NCI-H526 (cell line): ENCODE results near the gene PODXL.

Experiments used
- DNase-seq, 2 experiments: peaks; one replicate each; lab custom pipeline; 2025; lab: John Stamatoyannopoulos, UW

PODXL gene

GRCh38 chr7:131556053-131556908 is at the start of gene PODXL:
PODXL (minus strand) TSS chr7:131556628; CDS start chr7:131556359, 269 bp downstream.
- DNase-seq = peak; percentile 43 to 88

GRCh38 chr7:131605280-131605878 is 49.0 kb upstream of the PODXL start:
- DNase-seq = no peak

GRCh38 chr7:131604841-131605279 is 48.4 kb upstream of the PODXL start:
- peak; percentile 18 to 75 for DNase-seq

DNA sequence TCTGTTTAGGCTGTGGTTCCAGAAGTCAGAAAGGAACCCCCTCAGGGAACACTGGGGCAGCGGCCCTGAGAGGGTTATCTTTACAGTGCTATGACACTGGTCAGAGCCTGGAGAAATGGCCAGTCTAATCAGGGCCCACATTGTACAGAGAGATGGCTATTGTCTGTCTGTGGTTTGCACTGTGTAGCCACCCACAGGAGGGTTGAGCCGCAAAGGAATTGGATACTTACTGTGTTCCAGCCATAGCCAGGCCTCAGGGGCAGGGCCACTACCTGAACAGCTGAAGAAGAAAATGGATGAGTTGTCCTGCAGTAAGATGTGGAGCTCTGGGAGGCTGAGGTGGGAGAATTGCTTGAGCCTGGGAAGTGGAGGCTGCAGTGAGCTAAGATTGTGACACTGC is 47.5 kb upstream of the PODXL start:
- DNase-seq = no peak

DNA sequence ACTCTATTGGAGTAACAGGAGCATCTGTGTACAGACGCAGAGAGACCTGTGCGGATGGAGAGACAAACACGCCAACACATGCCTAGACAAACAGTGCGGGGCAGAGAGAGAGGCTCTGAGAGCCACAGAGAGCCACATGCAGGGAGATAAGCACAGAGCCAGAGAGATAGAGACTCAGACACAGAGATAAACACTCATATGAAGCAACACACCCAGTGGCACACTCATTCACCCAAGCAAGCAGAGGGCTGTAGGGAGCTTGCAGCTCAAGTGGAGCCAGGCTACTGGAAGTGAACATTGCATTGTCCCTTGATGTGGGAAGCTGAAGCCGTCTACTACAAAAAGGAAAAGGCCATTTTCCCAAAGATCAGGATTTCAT is 46.6 kb upstream of the PODXL start:
- no peak for DNase-seq

GRCh38 chr7:131602304-131602993 is 46.0 kb upstream of the PODXL start:
- DNase-seq = no peak

DNA sequence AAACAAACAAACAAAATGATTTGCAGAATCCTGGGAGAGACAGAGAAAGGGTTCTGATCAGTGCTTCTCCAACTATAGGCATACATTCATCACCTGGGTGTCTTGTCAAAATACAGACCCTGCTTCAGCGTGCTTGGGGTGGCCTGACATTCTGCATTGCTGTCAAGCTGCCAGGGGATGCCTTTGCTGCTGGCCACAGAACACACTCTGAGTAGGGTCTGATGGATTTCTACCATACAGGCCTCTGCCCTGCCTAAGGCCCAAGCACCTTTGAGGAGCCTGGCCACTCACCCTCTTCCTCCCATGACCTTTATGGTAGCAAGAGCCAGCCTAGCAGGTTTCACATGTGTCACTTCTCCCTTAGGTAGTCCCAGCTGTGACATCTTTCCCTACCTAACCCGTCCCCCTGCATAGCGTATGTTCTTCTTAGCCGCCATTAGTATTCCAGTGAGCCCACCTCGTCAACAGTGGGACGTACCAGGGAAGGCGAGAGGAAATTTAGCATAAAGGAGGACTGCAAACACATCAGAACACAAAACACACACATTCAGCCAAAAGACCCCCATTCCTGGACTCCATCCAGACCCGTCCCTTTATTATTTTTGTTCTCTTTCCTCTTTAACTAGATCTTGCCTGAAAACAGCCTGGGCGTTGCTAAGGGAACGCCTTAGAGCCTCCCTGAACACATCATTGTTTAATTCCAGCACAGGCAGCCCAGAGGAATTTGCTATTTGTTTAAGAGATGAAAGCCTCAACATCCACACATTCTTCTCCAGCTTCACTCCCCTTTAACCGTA is 43.9 kb upstream of the PODXL start:
- no peak for DNase-seq

- no peak for DNase-seq
These were observed 40.4 kb upstream of the PODXL start for GRCh38 chr7:131596785-131597184.

- no peak for DNase-seq
These were observed 39.3 kb upstream of the PODXL start for GRCh38 chr7:131595699-131596098.

DNA sequence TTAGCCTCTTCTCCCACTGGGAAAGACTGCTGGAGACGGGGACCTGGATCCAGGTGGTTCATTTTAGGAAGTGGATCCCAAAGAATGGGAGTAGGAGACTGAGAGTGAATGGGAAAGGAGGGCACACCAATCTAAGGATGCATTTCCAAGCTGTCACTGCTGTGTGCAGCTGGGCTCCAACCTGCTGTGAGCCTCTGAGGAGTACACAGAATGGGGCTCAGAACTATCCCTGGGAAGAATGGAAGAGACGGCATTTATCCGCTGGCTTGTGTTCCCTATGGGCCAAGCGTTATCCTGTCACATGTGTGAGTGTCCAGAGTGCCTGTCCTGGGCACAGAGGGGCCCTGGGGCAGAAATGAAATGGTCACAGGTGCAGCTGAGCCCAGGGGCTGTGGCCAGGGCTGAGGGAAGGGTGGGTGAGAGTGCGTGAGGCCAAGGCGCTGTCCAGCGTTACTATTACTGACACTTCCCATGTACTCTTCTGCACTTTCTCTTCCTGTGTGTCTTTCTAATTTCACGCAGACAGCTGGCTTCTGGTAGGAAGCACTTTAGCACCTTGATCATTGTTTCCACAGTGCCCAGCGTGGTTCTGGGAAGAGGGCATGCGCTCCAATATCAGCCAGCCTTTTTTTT is 35.4 kb upstream of the PODXL start:
- DNase-seq = no peak

GRCh38 chr7:131587315-131587923 is 31.0 kb upstream of the PODXL start:
- DNase-seq = no peak

DNA sequence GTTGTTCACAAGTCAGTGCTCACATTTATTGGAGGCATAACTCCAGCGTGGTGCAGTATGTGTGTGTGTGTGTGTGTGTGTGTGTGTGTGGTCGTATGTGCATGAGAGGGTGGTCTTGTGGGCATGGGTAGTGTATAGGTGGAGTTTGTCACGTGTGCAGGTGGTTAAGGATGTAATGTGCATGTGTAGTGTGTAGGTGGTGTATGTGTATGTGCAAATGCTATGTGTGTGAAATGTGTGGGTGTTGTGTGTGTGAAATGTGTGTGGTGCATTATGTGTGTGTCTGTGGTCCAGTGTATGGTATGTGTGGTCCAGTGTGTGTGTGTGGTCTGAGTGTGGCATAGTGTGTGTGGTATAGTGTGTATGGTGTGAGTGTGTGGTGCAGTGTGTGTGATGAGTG is 30.3 kb upstream of the PODXL start:
- DNase-seq = no peak

DNA sequence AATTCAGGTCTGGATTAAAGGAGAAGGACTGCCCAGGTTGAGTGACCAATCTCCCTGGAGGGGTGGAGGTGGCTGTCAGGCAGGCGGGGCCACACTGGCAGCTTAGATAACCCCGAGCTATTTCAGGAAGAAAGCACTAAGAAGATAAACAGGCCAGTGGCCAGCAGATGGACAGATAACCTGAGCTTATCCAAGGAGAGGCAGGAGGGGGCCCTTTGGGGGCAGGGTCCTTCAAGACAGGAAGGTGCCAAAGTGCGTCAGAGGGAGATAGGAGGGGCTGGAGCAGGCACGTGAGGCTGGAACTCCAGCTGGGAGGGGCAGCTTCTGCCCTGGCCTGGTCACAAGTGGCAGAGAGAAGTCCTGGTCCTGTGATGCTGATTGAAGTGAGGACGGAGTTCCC is 29.8 kb upstream of the PODXL start:
- no peak for DNase-seq

GRCh38 chr7:131583430-131583829 is 27.0 kb upstream of the PODXL start:
- no peak for DNase-seq

- DNase-seq = no peak
These were observed 25.0 kb upstream of the PODXL start for GRCh38 chr7:131581241-131582051.

- DNase-seq = no peak
These were observed 22.2 kb upstream of the PODXL start for GRCh38 chr7:131578602-131579001.

DNA sequence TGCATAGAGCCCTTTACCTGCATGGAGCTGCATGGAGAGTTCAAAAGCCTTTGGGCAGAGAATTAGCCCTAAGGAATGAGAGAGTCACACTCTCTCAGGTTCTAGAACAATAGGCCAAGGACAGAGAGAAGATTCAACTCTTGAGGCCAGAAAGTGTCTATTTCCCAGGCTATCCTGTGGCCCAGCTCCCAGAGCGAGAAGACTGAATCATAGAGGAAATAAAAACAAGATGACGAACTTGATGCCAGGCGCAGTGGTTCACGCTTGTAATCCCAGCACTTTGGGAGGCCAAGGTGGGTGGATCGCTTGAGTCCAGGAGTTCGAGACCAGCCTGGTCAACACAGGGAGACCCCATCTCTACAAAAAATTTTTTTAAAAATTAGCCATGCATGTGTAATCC is 18.3 kb upstream of the PODXL start:
- no peak for DNase-seq

GRCh38 chr7:131570401-131570800 is 14.0 kb upstream of the PODXL start:
- no peak for DNase-seq

DNA sequence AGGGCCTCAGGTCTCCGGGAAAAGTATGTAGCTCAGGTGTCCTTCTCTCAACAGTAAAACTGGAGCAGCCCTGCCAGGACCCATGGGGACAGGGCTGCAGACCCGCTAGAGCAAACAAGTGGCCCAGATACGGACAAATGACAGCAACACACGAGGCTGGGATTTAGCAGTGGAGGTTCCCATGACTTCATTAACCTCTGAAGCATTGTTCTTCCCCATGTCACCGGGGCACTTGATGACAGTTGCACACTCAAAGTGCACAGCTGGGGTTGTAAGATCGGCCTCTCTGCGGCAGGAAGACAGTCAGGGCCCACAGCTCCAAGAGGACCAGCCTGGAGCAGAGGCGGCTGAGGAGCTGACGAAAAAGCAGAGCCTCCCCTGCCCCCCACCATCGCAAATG is 12.5 kb upstream of the PODXL start:
- DNase-seq = no peak

DNA sequence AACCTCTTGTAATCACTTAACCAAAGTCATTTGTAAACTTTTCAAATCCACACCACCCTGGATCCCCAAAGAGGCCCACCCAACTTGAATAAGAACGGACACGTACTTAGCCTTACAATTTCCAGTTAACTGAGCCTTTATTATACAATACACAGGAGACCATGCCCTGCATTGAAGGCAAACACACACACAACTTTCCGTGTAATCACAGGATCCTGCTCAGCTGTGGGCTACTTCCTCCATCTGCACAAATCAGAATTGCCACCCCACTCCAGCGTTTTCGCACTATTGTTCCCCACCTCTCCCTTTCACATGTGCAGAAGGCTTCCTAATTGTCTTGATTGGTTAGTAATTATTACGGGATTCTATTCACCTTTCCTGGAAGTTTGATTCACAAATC is 12.1 kb upstream of the PODXL start:
- DNase-seq = no peak
